HCEC 1CT (cell line): Measurements from ENCODE around the gene VAT1L.
"Not testable (repeated sequence)": the region's sequence is repeated elsewhere in the genome, so short reads cannot be mapped to it uniquely, and the experiment has no call there.

Experiments used
- DNase-seq: peaks from one replicate; pipeline ENCODE4 v3.0.0-alpha.2; 2017

The VAT1L gene

GRCh38 chr16:77913738-77914253 is 125.4 kb downstream of the VAT1L start:
- DNase-seq = no peak

- no peak for DNase-seq
These were observed 127.7 kb downstream of the VAT1L start for GRCh38 chr16:77916111-77916510.

GRCh38 chr16:77917971-77918370 is 129.6 kb downstream of the VAT1L start:
- DNase-seq = no peak

GRCh38 chr16:77918809-77919707 is 130.7 kb downstream of the VAT1L start:
- DNase-seq = no peak

- no peak for DNase-seq
These were observed 131.5 kb downstream of the VAT1L start for GRCh38 chr16:77919761-77920415.

- DNase-seq = no peak
These were observed 132.6 kb downstream of the VAT1L start for GRCh38 chr16:77920984-77921383.

- no peak for DNase-seq
These were observed 133.9 kb downstream of the VAT1L start for GRCh38 chr16:77922228-77922754.

- no peak for DNase-seq
These were observed 137.2 kb downstream of the VAT1L start for GRCh38 chr16:77925531-77925930.

- no peak for DNase-seq
These were observed 139.7 kb downstream of the VAT1L start for GRCh38 chr16:77928096-77928495.

- DNase-seq = no peak
These were observed 140.6 kb downstream of the VAT1L start for GRCh38 chr16:77929004-77929403.

- DNase-seq = no peak
These were observed 142.7 kb downstream of the VAT1L start for GRCh38 chr16:77931058-77931457.

- no peak for DNase-seq
These were observed 149.2 kb downstream of the VAT1L start for GRCh38 chr16:77937473-77938149.

GRCh38 chr16:77938913-77939312 is 150.5 kb downstream of the VAT1L start:
- DNase-seq = no peak

- DNase-seq = no peak
These were observed 151.6 kb downstream of the VAT1L start for GRCh38 chr16:77939968-77940367.

GRCh38 chr16:77943801-77944200 is 155.4 kb downstream of the VAT1L start:
- DNase-seq = no peak

- no peak for DNase-seq
These were observed 156.3 kb downstream of the VAT1L start for GRCh38 chr16:77944631-77945030.

- DNase-seq = peak; percentile 11
These were observed 156.8 kb downstream of the VAT1L start for GRCh38 chr16:77945126-77945525.

GRCh38 chr16:77946823-77947222 is 158.5 kb downstream of the VAT1L start:
- no peak for DNase-seq

- DNase-seq = not testable (repeated sequence)
These were observed 159.2 kb downstream of the VAT1L start for GRCh38 chr16:77947590-77947989.

- DNase-seq = no peak
These were observed 160.5 kb downstream of the VAT1L start for GRCh38 chr16:77948835-77949234.

GRCh38 chr16:77949445-77949844 is 161.1 kb downstream of the VAT1L start:
- no peak for DNase-seq

GRCh38 chr16:77951788-77952187 is 163.4 kb downstream of the VAT1L start:
- DNase-seq = peak; percentile 16

- DNase-seq = no peak
These were observed 166.8 kb downstream of the VAT1L start for GRCh38 chr16:77955127-77955526.
